Measurements from ENCODE around the gene GPR42. TPM values are rescaled to one million over a fixed set of nuclear protein-coding genes. Genes with fewer than 3 reads are reported as not detected.

The GPR42 gene
- total RNA-seq, 1 donor from 2014 or later: not detected

- DNase-seq (no peak), ATAC-seq (ENCODE audit: poor library complexity) (no peak)
- intact Hi-C loops (cut with DNase I): no loop called here
Measured at GRCh38 chr19:35407619-35408018, 36.8 kb downstream of the GPR42 start.

- intact Hi-C loops (cut with DNase I): no loop called here
- ATAC-seq (ENCODE audit: poor library complexity) (no peak), DNase-seq (no peak)
Measured at GRCh38 chr19:35408284-35409171, 37.7 kb downstream of the GPR42 start.

GRCh38 chr19:35409191-35409590, 38.3 kb downstream of the GPR42 start:
- ATAC-seq (ENCODE audit: poor library complexity): no peak
- intact Hi-C loops (cut with DNase I): no loop called here
- no peak for DNase-seq

GRCh38 chr19:35410487-35410886, 39.6 kb downstream of the GPR42 start:
- intact Hi-C loops (cut with DNase I): no loop called here

GRCh38 chr19:35414442-35414841, 43.6 kb downstream of the GPR42 start:
- ATAC-seq (ENCODE audit: poor library complexity): no peak

More at GRCh38 chr19:35410487-35410886, 39.6 kb downstream of the GPR42 start:
- DNase-seq (no peak), ATAC-seq (ENCODE audit: poor library complexity) (no peak)

GRCh38 chr19:35416331-35416730, 45.5 kb downstream of the GPR42 start:
- no peak for DNase-seq
- intact Hi-C loops (cut with DNase I): no loop called here
- ATAC-seq (ENCODE audit: poor library complexity): no peak

More at GRCh38 chr19:35414442-35414841, 43.6 kb downstream of the GPR42 start:
- DNase-seq: no peak
- intact Hi-C loops (cut with DNase I): no loop called here

GRCh38 chr19:35417278-35417677, 46.4 kb downstream of the GPR42 start:
- ATAC-seq (ENCODE audit: poor library complexity): no peak
- DNase-seq: no peak
- intact Hi-C loops (cut with DNase I): no loop called here

- DNase-seq: no peak
- no peak for ATAC-seq (ENCODE audit: poor library complexity)
- intact Hi-C loops (cut with DNase I): no loop called here
Measured at GRCh38 chr19:35417713-35418534, 47.1 kb downstream of the GPR42 start.

GRCh38 chr19:35419046-35419445, 48.2 kb downstream of the GPR42 start:
- intact Hi-C loops (cut with DNase I): no loop called here
- ATAC-seq (ENCODE audit: poor library complexity): no peak
- DNase-seq: no peak

- intact Hi-C loops (cut with DNase I): no loop called here
Measured at GRCh38 chr19:35419805-35420204, 48.9 kb downstream of the GPR42 start.

GRCh38 chr19:35421362-35421761, 50.5 kb downstream of the GPR42 start:
- no peak for DNase-seq
- no peak for ATAC-seq (ENCODE audit: poor library complexity)
- intact Hi-C loops (cut with DNase I): no loop called here

More at GRCh38 chr19:35419805-35420204, 48.9 kb downstream of the GPR42 start:
- no peak for ATAC-seq (ENCODE audit: poor library complexity)
- no peak for DNase-seq

Small RNAs within 50 kb of the gene (microRNA-seq; reads per million reads assigned to microRNA genes)
- not detected for gene MIR5196

Other genes with a start within 250 kb of the GPR42 start
- gene LGI4, start 236.0 kb upstream of the GPR42 start, total RNA-seq: 8.1 TPM
- gene FXYD1, start 232.2 kb upstream of the GPR42 start, total RNA-seq: 580 TPM
- gene FXYD7, start 227.8 kb upstream of the GPR42 start, total RNA-seq: not detected
- 20.9 TPM for gene FXYD5, start 216.3 kb upstream of the GPR42 start, total RNA-seq
- not detected for gene FAM187B, start 142.3 kb upstream of the GPR42 start, total RNA-seq
- gene LSR, start 122.1 kb upstream of the GPR42 start, total RNA-seq: 4.5 TPM
- 141 TPM for gene USF2, start 102.1 kb upstream of the GPR42 start, total RNA-seq
- gene HAMP, start 88.5 kb upstream of the GPR42 start, total RNA-seq: not detected
- not detected for gene MAG, start 78.9 kb upstream of the GPR42 start, total RNA-seq
- gene CD22, start 41.9 kb upstream of the GPR42 start, total RNA-seq: 0.56 TPM
- gene FFAR1, start 23.2 kb upstream of the GPR42 start, total RNA-seq: not detected
- not detected for gene FFAR3, start 12.6 kb upstream of the GPR42 start, total RNA-seq
- gene FFAR2, start 77.2 kb downstream of the GPR42 start, total RNA-seq: 0.11 TPM
- not detected for gene KRTDAP, start 119.4 kb downstream of the GPR42 start, total RNA-seq
- gene DMKN, start 142.6 kb downstream of the GPR42 start, total RNA-seq: 3.6 TPM
- gene SBSN, start 157.2 kb downstream of the GPR42 start, total RNA-seq: not detected
- not detected for gene GAPDHS, start 162.4 kb downstream of the GPR42 start, total RNA-seq
- gene TMEM147, start 174.6 kb downstream of the GPR42 start, total RNA-seq: 75.7 TPM
- gene ATP4A, start 192.6 kb downstream of the GPR42 start, total RNA-seq: not detected
- not detected for gene PMIS2, start 215.1 kb downstream of the GPR42 start, total RNA-seq
- gene HAUS5, start 241.7 kb downstream of the GPR42 start, total RNA-seq: 3.3 TPM

All from Right ventricle myocardium superior (tissue), 1 donor.